Endothelial cell (in vitro differentiated cells): ENCODE data around the gene SYT8. TPM values are rescaled to one million over a fixed set of nuclear protein-coding genes. Genes with fewer than 3 reads are reported as not detected.
"Not testable (repeated sequence)": the region's sequence is repeated elsewhere in the genome, so short reads cannot be mapped to it uniquely, and the experiment has no call there.

Experiments
- DNase-seq: peaks from one replicate; pipeline ENCODE4 v3.0.0; 2021; ENCODE audit warnings: low spot score
- H3K27ac Mint-ChIP-seq: one replicate; pipeline ENCODE4 v1.8.0; 2021; ENCODE audit warnings: mixed read lengths, inconsistent platforms; ENCODE audit not compliant: unreplicated experiment
- H3K27me3 Mint-ChIP-seq: one replicate; pipeline ENCODE4 v1.8.0; 2021; ENCODE audit warnings: mild to moderate bottlenecking, moderate library complexity, mixed read lengths, inconsistent platforms; ENCODE audit not compliant: unreplicated experiment
- H3K36me3 Mint-ChIP-seq: one replicate; pipeline ENCODE4 v1.8.0; 2021; ENCODE audit warnings: mild to moderate bottlenecking, low read depth, mixed read lengths, inconsistent platforms; ENCODE audit not compliant: unreplicated experiment
- H3K4me1 Mint-ChIP-seq: one replicate; pipeline ENCODE4 v1.8.0; 2021; ENCODE audit warnings: mild to moderate bottlenecking, mixed read lengths, inconsistent platforms; ENCODE audit not compliant: unreplicated experiment
- H3K4me3 Mint-ChIP-seq: one replicate; pipeline ENCODE4 v1.8.0; 2021; ENCODE audit warnings: mild to moderate bottlenecking, mixed read lengths, inconsistent platforms; ENCODE audit not compliant: unreplicated experiment
- H3K9me3 Mint-ChIP-seq: one replicate; pipeline ENCODE4 v1.8.0; 2021; ENCODE audit warnings: mixed read lengths, inconsistent platforms; ENCODE audit not compliant: unreplicated experiment
- CTCF ChIP-seq: fragments of 200-600 bp; sonication (generic); IDR thresholded peaks from one replicate; pipeline ENCODE4 v1.5.0; 2021; ENCODE audit warnings: antibody characterized with exemption; ENCODE audit not compliant: unreplicated experiment
- total RNA-seq: library from RNA; stranded (reverse); fragmentation: NEBNext Ultra II Directional; extraction: Animal tissue kit (Norgen Biotek cat#: 25700); gene quantifications from one replicate; pipeline ENCODE4 v1.2.1, GENCODE V29; 2021; ENCODE audit not compliant: unreplicated experiment

Gene SYT8
- total RNA-seq, 1 donor from 2014 or later = not detected

GRCh38 chr11:1875093-1875850 is 40.5 kb downstream of the SYT8 start:
- Mint-ChIP-seq H3K4me1 (no peaks in the 10 kb centered on the region), H3K9me3 (no peaks in the 10 kb centered on the region), H3K27me3 (peaks cover 10% of the 10 kb centered on the region), H3K4me3 (no peak overlapping the region), H3K36me3 (no peaks in the 10 kb centered on the region), H3K27ac (no peak overlapping the region)
- no peak for DNase-seq
- no peak for TF ChIP-seq CTCF

GRCh38 chr11:1875851-1876301 is 41.1 kb downstream of the SYT8 start:
- not testable (repeated sequence) for H3K4me3 Mint-ChIP-seq, DNase-seq, H3K27ac Mint-ChIP-seq, H3K9me3 Mint-ChIP-seq, H3K36me3 Mint-ChIP-seq, H3K27me3 Mint-ChIP-seq, H3K4me1 Mint-ChIP-seq

GRCh38 chr11:1876361-1877063 is 41.7 kb downstream of the SYT8 start:
- no peaks in the 10 kb centered on the region for H3K9me3 Mint-ChIP-seq
- TF ChIP-seq CTCF = peak; percentile 65
- H3K4me3 Mint-ChIP-seq = no peak overlapping the region
- H3K27ac Mint-ChIP-seq = no peak overlapping the region
- no peaks in the 10 kb centered on the region for H3K36me3 Mint-ChIP-seq
- peak; percentile 77 for DNase-seq
- peaks cover 7% of the 10 kb centered on the region for H3K27me3 Mint-ChIP-seq
- no peaks in the 10 kb centered on the region for H3K4me1 Mint-ChIP-seq

- no peak overlapping the region for H3K27ac Mint-ChIP-seq
Measured at GRCh38 chr11:1877211-1878136, 42.7 kb downstream of the SYT8 start.

More at GRCh38 chr11:1877211-1878136, 42.7 kb downstream of the SYT8 start:
- H3K4me1 Mint-ChIP-seq = no peaks in the 10 kb centered on the region
- no peak overlapping the region for H3K4me3 Mint-ChIP-seq
- no peaks in the 10 kb centered on the region for H3K36me3 Mint-ChIP-seq
- no peaks in the 10 kb centered on the region for H3K9me3 Mint-ChIP-seq
- peaks cover 5% of the 10 kb centered on the region for H3K27me3 Mint-ChIP-seq
- no peak for TF ChIP-seq CTCF
- no peak for DNase-seq
